Cardiac muscle cell (in vitro differentiated cells and primary cell): ENCODE measurements around the gene LCE2A. TPM values are rescaled to one million over a fixed set of nuclear protein-coding genes. Genes with fewer than 3 reads are reported as not detected.
"Not testable (repeated sequence)": the region's sequence is repeated elsewhere in the genome, so short reads cannot be mapped to it uniquely, and the experiment has no call there.

Experiments used
- DNase-seq, 2 donors: peaks; one replicate each; pipeline versions ENCODE4 v3.0.0 to v3.0.0-alpha.2; 2010 to 2017; ENCODE audit warnings: low read depth in 1 of 2, low spot score in 1 of 2
- H3K27ac ChIP-seq: fragments of 200-600 bp; sonication (generic); 2 replicates; pipeline ENCODE4 v1.5.1; 2016
- H3K27me3 ChIP-seq: fragments of 200-600 bp; sonication (generic); 2 replicates; pipeline ENCODE4 v1.6.0; 2016; ENCODE audit warnings: control low read depth
- H3K36me3 ChIP-seq: fragments of 200-600 bp; sonication (generic); 2 replicates; pipeline ENCODE4 v1.5.1; 2016; ENCODE audit warnings: control low read depth
- H3K4me1 ChIP-seq: fragments of 200-600 bp; sonication (generic); 2 replicates; pipeline ENCODE4 v1.8.1; 2017; ENCODE audit warnings: low read depth, mild to moderate bottlenecking, mixed run types
- H3K4me3 ChIP-seq: fragments of 200-600 bp; sonication (generic); 2 replicates; pipeline ENCODE4 v1.5.1; 2016; ENCODE audit warnings: mild to moderate bottlenecking
- H3K9me3 ChIP-seq: fragments of 200-600 bp; sonication (generic); 2 replicates; pipeline ENCODE4 v1.5.1; 2017; ENCODE audit warnings: low read depth, mild to moderate bottlenecking, control low read depth
- CTCF ChIP-seq: IDR thresholded peaks from 2 replicates; pipeline ENCODE4 v1.5.1; 2012; ENCODE audit warnings: low read depth, mild to moderate bottlenecking, low read length
- polyA plus RNA-seq: library from polyadenylated mRNA; unstranded; fragments of >200 nt; fragmentation: Nextera tagmentation; extraction: Ambion mirVana; gene quantifications from 2 replicates; pipeline ENCODE4 v1.2.1, GENCODE V29; 2016
- total RNA-seq: library from RNA; depleted of rRNA; stranded (reverse); fragments of >200 nt; gene quantifications from 2 replicates; pipeline ENCODE4 v1.2.3, GENCODE V29; 2016

Gene LCE2A
- total and polyA plus RNA-seq, 2 experiments from 2014 or later = not detected

GRCh38 chr1:152683846-152684245, 14.3 kb upstream of the LCE2A start:
- H3K27ac ChIP-seq = no peak overlapping the region
- no peak for TF ChIP-seq CTCF
- no peaks in the 10 kb centered on the region for H3K36me3 ChIP-seq
- H3K9me3 ChIP-seq = no peaks in the 10 kb centered on the region
- no peak overlapping the region for H3K4me3 ChIP-seq
- H3K27me3 ChIP-seq = no peaks in the 10 kb centered on the region
- H3K4me1 ChIP-seq = no peaks in the 10 kb centered on the region
- no peak for DNase-seq

GRCh38 chr1:152685823-152686222, 12.3 kb upstream of the LCE2A start, which contains the start of gene LCE2B:
TSS of gene LCE2B (plus strand) at chr1:152686123. CDS start at chr1:152686844, 721 bp downstream.
- H3K36me3 ChIP-seq, DNase-seq, H3K9me3 ChIP-seq, H3K4me3 ChIP-seq, H3K4me1 ChIP-seq, H3K27me3 ChIP-seq, H3K27ac ChIP-seq: not testable (repeated sequence)

- Histone ChIP-seq H3K4me3 (no peak overlapping the region), H3K27me3 (no peaks in the 10 kb centered on the region), H3K4me1 (no peaks in the 10 kb centered on the region), H3K36me3 (no peaks in the 10 kb centered on the region), H3K27ac (no peak overlapping the region), H3K9me3 (no peaks in the 10 kb centered on the region)
- TF ChIP-seq CTCF = no peak
- DNase-seq = no peak
Measured at GRCh38 chr1:152699746-152700145, 1.6 kb downstream of the LCE2A start.

- TF ChIP-seq CTCF = no peak
- DNase-seq = no peak
- Histone ChIP-seq H3K36me3 (no peaks in the 10 kb centered on the region), H3K9me3 (no peaks in the 10 kb centered on the region), H3K27me3 (no peaks in the 10 kb centered on the region), H3K4me3 (no peak within 1 kb of the TSS), H3K4me1 (no peaks in the 10 kb centered on the region), H3K27ac (no peak within 1 kb of the TSS)
Measured at GRCh38 chr1:152707860-152708259, 9.7 kb downstream of the LCE2A start, which contains the start of gene LCE4A. TSS of gene LCE4A (plus strand) at chr1:152708160. CDS start at chr1:152709076, 916 bp downstream.

GRCh38 chr1:152718238-152718637, 20.1 kb downstream of the LCE2A start:
- Histone ChIP-seq H3K9me3 (no peaks in the 10 kb centered on the region), H3K36me3 (no peaks in the 10 kb centered on the region), H3K4me1 (no peaks in the 10 kb centered on the region), H3K27ac (no peak overlapping the region), H3K4me3 (no peak overlapping the region), H3K27me3 (no peaks in the 10 kb centered on the region)
- no peak for DNase-seq
- no peak for TF ChIP-seq CTCF

- H3K36me3 ChIP-seq = no peaks in the 10 kb centered on the region
- DNase-seq = no peak
- no peaks in the 10 kb centered on the region for H3K4me1 ChIP-seq
- no peak overlapping the region for H3K27ac ChIP-seq
- no peaks in the 10 kb centered on the region for H3K27me3 ChIP-seq
- TF ChIP-seq CTCF = no peak
- H3K4me3 ChIP-seq = no peak overlapping the region
- H3K9me3 ChIP-seq = no peaks in the 10 kb centered on the region
Measured at GRCh38 chr1:152725261-152725660, 27.1 kb downstream of the LCE2A start.
